DOHH2 (cell line): ENCODE measurements around the gene LDLRAD4.

Experiments used
- H3F3A ChIP-seq: fragments of 200-600 bp; sonication (generic), shearing (Covaris generic); 2 replicates; pipeline ENCODE4 v1.6.0; 2016; ENCODE audit warnings: antibody characterized with exemption, mild to moderate bottlenecking; ENCODE audit not compliant: control insufficient read depth, insufficient read depth
- H3K27ac ChIP-seq: fragments of 200-600 bp; sonication (generic); 2 replicates; pipeline ENCODE4 v1.5.1; 2014; ENCODE audit warnings: low read depth, mild to moderate bottlenecking, low read length, moderate library complexity
- H3K27me3 ChIP-seq: fragments of 200-600 bp; sonication (generic); 2 replicates; pipeline ENCODE4 v1.6.1; 2014; ENCODE audit warnings: mild to moderate bottlenecking, low read length, mixed read lengths; ENCODE audit not compliant: control insufficient read depth
- H3K36me3 ChIP-seq: fragments of 200-600 bp; sonication (generic); 2 replicates; pipeline ENCODE4 v1.6.1; 2014; ENCODE audit warnings: mild to moderate bottlenecking, low read length, moderate library complexity, mixed read lengths; ENCODE audit not compliant: control insufficient read depth
- H3K4me1 ChIP-seq: fragments of 200-600 bp; sonication (generic); 2 replicates; pipeline ENCODE4 v1.6.1; 2014; ENCODE audit warnings: mild to moderate bottlenecking, low read length, mixed read lengths; ENCODE audit not compliant: control insufficient read depth
- H3K4me2 ChIP-seq: fragments of 200-600 bp; sonication (generic); 2 replicates; pipeline ENCODE4 v1.6.0; 2014; ENCODE audit warnings: mild to moderate bottlenecking, low read length, moderate library complexity
- H3K4me3 ChIP-seq: fragments of 200-600 bp; sonication (generic); 2 replicates; pipeline ENCODE4 v1.5.1; 2014; ENCODE audit warnings: mild to moderate bottlenecking, low read length, mixed read lengths
- H3K79me2 ChIP-seq: fragments of 200-600 bp; sonication (generic); 2 replicates; pipeline ENCODE4 v1.6.1; 2014; ENCODE audit warnings: mild to moderate bottlenecking, low read length, mixed read lengths; ENCODE audit not compliant: control insufficient read depth
- H3K9me2 ChIP-seq: fragments of 200-600 bp; sonication (generic); replicated peaks from 2 replicates; pipeline ENCODE4 v1.6.1; 2014; ENCODE audit warnings: mild to moderate bottlenecking, low read length, mixed read lengths; ENCODE audit not compliant: control insufficient read depth
- H3K9me3 ChIP-seq: fragments of 200-600 bp; sonication (generic); 2 replicates; pipeline ENCODE4 v1.6.1; 2014; ENCODE audit warnings: antibody characterized with exemption, low read length, mixed read lengths; ENCODE audit not compliant: control insufficient read depth, insufficient read depth
- H4K20me1 ChIP-seq: fragments of 200-600 bp; sonication (generic); 2 replicates; pipeline ENCODE4 v1.6.0; 2014; ENCODE audit warnings: low read depth, mild to moderate bottlenecking, antibody characterized with exemption, low read length, moderate library complexity; ENCODE audit not compliant: control insufficient read depth, insufficient read depth
- EZH2phosphoT487 ChIP-seq: fragments of 200-600 bp; sonication (generic); IDR thresholded peaks from 2 replicates; pipeline ENCODE4 v1.6.1; 2017; ENCODE audit warnings: borderline replicate concordance, mild to moderate bottlenecking, antibody characterized with exemption, low read length, moderate library complexity, mixed read lengths
- TF ChIP-seq, protein P1 (sequence below): fragments of 200-600 bp; sonication (generic); IDR thresholded peaks from one replicate; pipeline ENCODE4 v1.5.1; 2014; ENCODE audit warnings: antibody characterized with exemption, mild to moderate bottlenecking, low read depth, low read length; ENCODE audit not compliant: poor library complexity, severe bottlenecking

Gene LDLRAD4

DNA sequence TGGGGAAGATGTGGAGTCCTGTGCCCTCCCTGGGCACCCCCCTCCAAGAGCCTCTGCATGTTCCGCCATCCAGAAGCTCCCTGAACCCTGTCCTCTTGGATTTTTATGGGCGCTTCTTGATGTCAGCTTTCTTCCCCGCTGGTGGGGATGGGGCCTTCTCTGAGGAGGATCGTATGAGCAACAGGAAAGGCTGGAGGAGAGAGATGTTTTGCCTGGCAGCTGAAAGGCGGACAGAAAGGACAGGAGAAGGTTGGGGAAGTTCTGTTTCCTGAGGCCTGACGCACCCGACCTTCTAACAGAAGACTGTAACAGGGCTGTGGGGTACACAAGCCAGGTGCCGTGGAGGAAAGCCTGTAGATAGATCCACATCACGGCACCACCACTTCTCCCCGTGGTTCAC lies 238.8 kb downstream of the LDLRAD4 start:
- H3K36me3 ChIP-seq: no peaks in the 10 kb centered on the region
- peaks cover 8% of the 10 kb centered on the region for H3K4me1 ChIP-seq
- no peaks in the 10 kb centered on the region for H3K9me3 ChIP-seq
- H3K27me3 ChIP-seq: no peaks in the 10 kb centered on the region; the same call in 1 of the 2 replicates
- TF ChIP-seq, protein P1, sequence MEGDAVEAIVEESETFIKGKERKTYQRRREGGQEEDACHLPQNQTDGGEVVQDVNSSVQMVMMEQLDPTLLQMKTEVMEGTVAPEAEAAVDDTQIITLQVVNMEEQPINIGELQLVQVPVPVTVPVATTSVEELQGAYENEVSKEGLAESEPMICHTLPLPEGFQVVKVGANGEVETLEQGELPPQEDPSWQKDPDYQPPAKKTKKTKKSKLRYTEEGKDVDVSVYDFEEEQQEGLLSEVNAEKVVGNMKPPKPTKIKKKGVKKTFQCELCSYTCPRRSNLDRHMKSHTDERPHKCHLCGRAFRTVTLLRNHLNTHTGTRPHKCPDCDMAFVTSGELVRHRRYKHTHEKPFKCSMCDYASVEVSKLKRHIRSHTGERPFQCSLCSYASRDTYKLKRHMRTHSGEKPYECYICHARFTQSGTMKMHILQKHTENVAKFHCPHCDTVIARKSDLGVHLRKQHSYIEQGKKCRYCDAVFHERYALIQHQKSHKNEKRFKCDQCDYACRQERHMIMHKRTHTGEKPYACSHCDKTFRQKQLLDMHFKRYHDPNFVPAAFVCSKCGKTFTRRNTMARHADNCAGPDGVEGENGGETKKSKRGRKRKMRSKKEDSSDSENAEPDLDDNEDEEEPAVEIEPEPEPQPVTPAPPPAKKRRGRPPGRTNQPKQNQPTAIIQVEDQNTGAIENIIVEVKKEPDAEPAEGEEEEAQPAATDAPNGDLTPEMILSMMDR: no peak
- H3K4me2 ChIP-seq: no peak overlapping the region
- H3K27ac ChIP-seq: no peak overlapping the region
- no peak overlapping the region for H3K4me3 ChIP-seq
- no peaks in the 10 kb centered on the region for H3K79me2 ChIP-seq
- H4K20me1 ChIP-seq: no peaks in the 10 kb centered on the region
- no peaks in the 10 kb centered on the region for H3K9me2 ChIP-seq
- no peaks in the 10 kb centered on the region for H3F3A ChIP-seq

- peaks cover 8% of the 10 kb centered on the region for H3K79me2 ChIP-seq
- no peak overlapping the region for H3K4me2 ChIP-seq
- no peak overlapping the region for H3K4me3 ChIP-seq
- peaks cover 28% of the 10 kb centered on the region for H3K4me1 ChIP-seq
- no peaks in the 10 kb centered on the region; the same call in 1 of the 2 replicates for H3F3A ChIP-seq
- H4K20me1 ChIP-seq: no peaks in the 10 kb centered on the region
- no peaks in the 10 kb centered on the region for H3K9me2 ChIP-seq
- no peak for TF ChIP-seq EZH2phosphoT487
- TF ChIP-seq, protein P1: no peak
- H3K27ac ChIP-seq: no peak overlapping the region
- no peaks in the 10 kb centered on the region for H3K27me3 ChIP-seq
- H3K9me3 ChIP-seq: no peaks in the 10 kb centered on the region
- peaks cover 4% of the 10 kb centered on the region; the same call in 1 of the 2 replicates for H3K36me3 ChIP-seq
These were observed 242.4 kb downstream of the LDLRAD4 start for GRCh38 chr18:13460946-13461345.

GRCh38 chr18:13461469-13461868 lies 242.9 kb downstream of the LDLRAD4 start:
- Histone ChIP-seq H3K4me3 (no peak overlapping the region), H3K27ac (no peak overlapping the region), H3F3A (no peaks in the 10 kb centered on the region; the same call in 1 of the 2 replicates), H4K20me1 (no peaks in the 10 kb centered on the region), H3K36me3 (peaks cover 4% of the 10 kb centered on the region; the same call in 1 of the 2 replicates), H3K79me2 (peaks cover 10% of the 10 kb centered on the region), H3K9me2 (no peaks in the 10 kb centered on the region), H3K4me2 (no peak overlapping the region), H3K9me3 (no peaks in the 10 kb centered on the region), H3K27me3 (no peaks in the 10 kb centered on the region), H3K4me1 (peaks cover 23% of the 10 kb centered on the region)
- no peak for TF ChIP-seq EZH2phosphoT487
- TF ChIP-seq, protein P1: no peak

- H3K4me2 ChIP-seq: no peak overlapping the region
- H3K9me2 ChIP-seq: no peaks in the 10 kb centered on the region
- no peaks in the 10 kb centered on the region; the same call in 1 of the 2 replicates for H3F3A ChIP-seq
- TF ChIP-seq, protein P1: no peak
- TF ChIP-seq EZH2phosphoT487: no peak
- peaks cover 10% of the 10 kb centered on the region for H3K79me2 ChIP-seq
- no peaks in the 10 kb centered on the region for H4K20me1 ChIP-seq
- no peaks in the 10 kb centered on the region for H3K27me3 ChIP-seq
- no peak overlapping the region for H3K4me3 ChIP-seq
- peaks cover 22% of the 10 kb centered on the region for H3K4me1 ChIP-seq
- peaks cover 4% of the 10 kb centered on the region; the same call in 1 of the 2 replicates for H3K36me3 ChIP-seq
- H3K27ac ChIP-seq: no peak overlapping the region
- H3K9me3 ChIP-seq: no peaks in the 10 kb centered on the region
These were observed 243.4 kb downstream of the LDLRAD4 start for GRCh38 chr18:13461936-13462335.
